Spinal cord (tissue), 10 donors: Measurements from ENCODE around the gene VIT. TPM values are rescaled to one million over a fixed set of nuclear protein-coding genes. Genes with fewer than 3 reads are reported as not detected.
A peak's percentile ranks its signal among the peaks of the same experiment; 100 is the strongest.

Source experiments
- DNase-seq, 6 donors: peaks; one replicate each; pipeline versions ENCODE4 v3.0.0 to v3.0.0-alpha.2; 2013 to 2015; ENCODE audit warnings: low spot score in 6 of 6, low read depth in 4 of 6
- H3K27ac ChIP-seq: one replicate; pipeline ENCODE4 v1.5.1; 2013; ENCODE audit warnings: low read depth, low read length, control low read depth
- H3K27me3 ChIP-seq: one replicate; pipeline ENCODE4 v1.6.1; 2013; ENCODE audit warnings: low read length; ENCODE audit not compliant: control insufficient read depth, insufficient read depth
- H3K36me3 ChIP-seq: one replicate; pipeline ENCODE4 v1.6.1; 2013; ENCODE audit warnings: low read length; ENCODE audit not compliant: control insufficient read depth, insufficient read depth
- H3K4me1 ChIP-seq: one replicate; pipeline ENCODE4 v1.6.1; 2013; ENCODE audit warnings: low read length; ENCODE audit not compliant: control insufficient read depth, insufficient read depth
- H3K4me3 ChIP-seq: one replicate; pipeline ENCODE4 v1.5.1; 2013; ENCODE audit warnings: low read depth, low read length, control low read depth
- H3K9me3 ChIP-seq: one replicate; pipeline ENCODE4 v1.6.1; 2013; ENCODE audit warnings: low read length; ENCODE audit not compliant: control insufficient read depth, insufficient read depth
- WGBS: methylation state at CpG from one replicate; pipeline ENCODE4 v1.1.5; 2013; ENCODE audit warnings: missing lambda C conversion rate; ENCODE audit not compliant: insufficient coverage; 5-methylcytosine and 5-hydroxymethylcytosine counted together
- polyA plus RNA-seq, 2 donors: library from polyadenylated mRNA; unstranded; fragments of 120-200 nt; gene quantifications; one replicate each; pipeline ENCODE4 v1.2.1, GENCODE V29; 2013; ENCODE audit not compliant: insufficient read length in 2 of 2
- total RNA-seq, 2 donors: library from RNA; depleted of rRNA in 1 of 2; stranded (reverse); fragments of 120-200 nt in 1 of 2; fragments of >200 nt in 1 of 2; gene quantifications; one replicate each; pipeline versions ENCODE4 v1.2.3 to v1.2.4, GENCODE V29; 2013 to 2014
- donor health status: healthy.

Gene VIT
- total and polyA plus RNA-seq, 4 donors = 1.3 to 3.8 (median 1.5) TPM; not detected in 1

DNA sequence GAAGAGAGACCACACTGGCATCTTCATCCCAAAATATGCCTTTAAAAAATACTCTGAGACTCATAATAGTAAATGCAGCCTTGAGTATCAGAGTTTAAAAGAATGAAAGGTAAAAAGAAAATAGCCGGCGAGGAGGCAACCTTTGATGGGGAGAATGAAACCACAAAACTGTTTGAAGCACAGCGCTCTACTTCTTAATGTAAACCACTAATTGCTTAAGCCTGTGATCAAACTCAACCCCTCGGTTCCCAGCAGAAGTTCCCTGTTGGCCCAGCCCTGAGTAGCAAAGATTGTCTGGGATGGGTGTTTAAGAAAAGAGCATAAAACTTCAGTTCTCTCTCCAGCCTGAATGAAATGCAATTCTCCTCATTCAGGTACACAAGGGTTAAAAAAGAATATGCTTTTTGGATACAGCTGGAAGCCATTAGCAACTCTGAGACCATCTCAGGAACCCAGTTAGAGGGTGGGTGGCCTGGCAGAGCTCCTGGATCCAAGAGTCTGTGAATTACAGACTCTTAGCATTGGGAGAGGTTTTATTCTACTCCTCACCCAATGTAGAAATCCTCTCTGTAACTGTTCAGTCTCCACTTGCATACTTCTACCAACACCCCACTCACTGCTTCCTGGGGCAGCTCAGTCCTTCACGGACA, 44.8 kb downstream of the VIT start:
- Histone ChIP-seq H3K9me3 (no peaks in the 10 kb centered on the region), H3K4me1 (no peaks in the 10 kb centered on the region), H3K36me3 (no peaks in the 10 kb centered on the region), H3K27ac (no peak overlapping the region), H3K27me3 (no peaks in the 10 kb centered on the region), H3K4me3 (no peak overlapping the region)
- 69% methylated on average over 1 of the region's 5 CpGs for WGBS
- DNase-seq = no peak

DNA sequence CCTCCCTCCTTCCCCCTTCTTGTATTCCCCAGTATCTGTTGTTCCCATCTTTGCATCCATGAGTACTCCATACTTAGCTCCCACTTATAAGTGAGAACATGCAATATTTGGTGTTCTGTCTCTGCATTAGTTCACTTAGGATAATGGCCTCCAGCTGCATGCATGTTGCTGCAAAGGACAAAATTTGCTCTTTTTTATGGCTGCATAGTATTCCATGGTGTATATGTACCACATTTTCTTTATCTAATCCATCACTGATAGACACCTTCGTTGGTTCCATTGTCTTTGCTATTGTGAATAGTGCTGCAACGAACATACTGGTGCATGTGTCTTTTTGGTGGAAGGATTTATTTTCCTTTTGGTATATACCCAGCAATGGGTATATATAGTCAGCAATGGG, 47.4 kb downstream of the VIT start:
- Histone ChIP-seq H3K9me3 (no peaks in the 10 kb centered on the region), H3K36me3 (no peaks in the 10 kb centered on the region), H3K27me3 (no peaks in the 10 kb centered on the region), H3K27ac (no peak overlapping the region), H3K4me1 (no peaks in the 10 kb centered on the region), H3K4me3 (no peak overlapping the region)
- no peak for DNase-seq
- WGBS = no CpG with 5 or more reads among the region's 2 CpGs

DNA sequence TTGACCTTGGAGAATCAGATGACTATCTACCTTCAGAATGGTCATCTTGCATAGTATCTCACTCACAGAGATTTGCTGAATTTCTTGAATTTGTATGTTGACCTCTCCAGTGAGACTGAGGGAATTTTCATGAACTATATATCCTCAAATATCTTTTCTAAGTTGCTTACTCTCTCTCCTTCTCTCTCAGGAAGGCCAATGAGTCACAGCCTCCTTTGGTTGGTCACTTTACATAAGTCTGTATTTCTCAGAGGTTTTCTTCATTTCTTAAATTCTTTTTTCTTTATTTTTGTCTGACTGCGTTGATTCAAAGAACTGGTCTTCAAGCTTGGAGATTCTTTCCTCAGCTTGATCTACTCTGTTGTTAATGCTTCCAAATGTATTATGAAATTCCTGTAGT, 51.7 kb downstream of the VIT start:
- WGBS = no CpG with 5 or more reads among the region's 1 CpG
- no peaks in the 10 kb centered on the region for H3K9me3 ChIP-seq
- DNase-seq = no peak
- H3K27ac ChIP-seq = no peak overlapping the region
- no peaks in the 10 kb centered on the region for H3K36me3 ChIP-seq
- no peaks in the 10 kb centered on the region for H3K4me1 ChIP-seq
- H3K4me3 ChIP-seq = no peak overlapping the region
- no peaks in the 10 kb centered on the region for H3K27me3 ChIP-seq

DNA sequence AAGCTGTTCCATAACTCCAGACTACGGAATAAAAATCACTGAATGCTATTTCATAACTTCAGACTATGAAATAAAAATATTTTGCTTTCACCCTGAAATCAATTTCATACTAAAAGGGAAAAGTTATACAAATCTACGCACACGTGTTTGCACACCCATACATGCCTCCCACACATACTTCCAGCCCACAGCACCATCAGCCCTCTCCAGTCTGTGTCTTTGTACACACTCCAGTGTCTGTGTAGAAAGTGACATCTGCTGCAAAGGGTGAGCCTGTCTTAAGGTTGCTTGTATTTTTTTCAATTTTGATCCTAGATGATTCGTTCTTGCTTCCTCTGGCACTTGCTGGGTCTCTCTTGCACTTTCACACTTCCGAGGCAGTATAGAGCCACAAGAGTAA, 53.6 kb downstream of the VIT start:
- no peaks in the 10 kb centered on the region for H3K4me1 ChIP-seq
- H3K4me3 ChIP-seq = no peak overlapping the region
- H3K27me3 ChIP-seq = no peaks in the 10 kb centered on the region
- no peaks in the 10 kb centered on the region for H3K9me3 ChIP-seq
- 100% methylated on average over 2 of the region's 5 CpGs for WGBS
- H3K27ac ChIP-seq = no peak overlapping the region
- no peaks in the 10 kb centered on the region for H3K36me3 ChIP-seq
- DNase-seq = no peak

DNA sequence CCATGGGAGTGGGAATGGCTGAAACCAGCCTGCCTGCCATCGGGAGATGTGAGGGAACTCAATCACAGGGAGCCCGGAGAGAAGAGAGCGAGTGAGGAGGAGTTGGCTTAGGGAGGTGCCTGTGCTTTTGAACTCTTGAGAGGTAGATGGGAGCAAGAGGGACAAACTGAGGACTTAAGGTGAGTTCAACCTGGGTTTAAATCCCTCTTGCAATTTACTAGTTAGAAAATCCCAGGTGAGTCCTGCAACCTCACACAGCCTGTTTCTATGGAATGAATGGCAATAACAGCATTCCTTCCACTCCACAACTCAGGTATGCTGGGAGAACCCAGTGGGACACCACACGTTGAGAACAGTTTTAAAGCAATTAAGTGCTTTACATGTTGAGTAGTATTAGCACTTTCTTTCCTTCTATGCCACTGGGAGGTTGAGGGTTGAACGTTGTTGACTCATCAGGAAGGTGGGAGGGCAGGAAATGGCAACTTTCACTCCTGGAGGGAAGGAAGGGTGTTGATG, 57.3 kb downstream of the VIT start:
- WGBS = 67% methylated on average over 3 of the region's 5 CpGs
- Histone ChIP-seq H3K4me3 (no peak overlapping the region), H3K4me1 (no peaks in the 10 kb centered on the region), H3K36me3 (no peaks in the 10 kb centered on the region), H3K27ac (no peak overlapping the region), H3K27me3 (no peaks in the 10 kb centered on the region), H3K9me3 (no peaks in the 10 kb centered on the region)
- no peak for DNase-seq

DNA sequence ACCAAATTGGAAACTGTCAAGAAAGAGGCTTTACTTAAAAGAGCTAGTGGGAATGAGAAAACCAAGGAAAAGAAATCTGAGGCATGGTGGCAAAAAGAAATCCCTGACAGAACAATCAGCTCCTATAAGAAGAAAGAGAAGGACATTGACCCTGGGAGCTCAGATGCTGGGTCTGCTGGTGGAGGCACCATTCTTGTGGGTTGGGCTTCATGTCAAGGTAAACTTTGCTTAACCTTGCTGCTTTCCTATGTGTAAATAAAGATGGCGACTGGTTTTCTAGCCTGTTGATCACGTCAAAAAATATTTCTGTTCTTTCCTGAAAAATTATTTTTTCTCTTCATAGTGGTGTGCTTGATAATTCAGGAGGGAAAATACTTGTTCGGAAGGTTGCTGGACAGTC, 58.1 kb downstream of the VIT start:
- no peaks in the 10 kb centered on the region for H3K27me3 ChIP-seq
- H3K36me3 ChIP-seq = no peaks in the 10 kb centered on the region
- WGBS = no CpG with 5 or more reads among the region's 3 CpGs
- no peak for DNase-seq
- no peak overlapping the region for H3K27ac ChIP-seq
- no peak overlapping the region for H3K4me3 ChIP-seq
- no peaks in the 10 kb centered on the region for H3K4me1 ChIP-seq
- no peaks in the 10 kb centered on the region for H3K9me3 ChIP-seq

DNA sequence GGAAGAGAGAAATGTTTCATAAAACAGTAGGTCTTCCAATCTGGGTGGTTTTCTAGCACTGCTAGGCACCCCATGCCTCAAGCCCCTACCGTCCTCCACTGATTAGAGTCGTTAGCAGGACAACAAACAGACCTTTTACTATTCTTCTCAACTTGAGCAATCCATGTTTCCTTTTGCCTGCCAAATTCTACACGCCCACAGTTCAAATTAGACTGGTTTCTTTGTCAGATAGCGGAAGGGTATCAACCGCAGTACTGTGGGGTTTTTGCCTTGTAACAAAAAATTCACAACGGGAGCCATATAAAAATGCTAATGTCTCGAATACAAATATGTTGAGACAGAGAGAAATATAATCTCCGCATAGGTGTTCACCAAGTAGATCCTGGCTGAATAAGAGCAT, 59.9 kb downstream of the VIT start:
- Histone ChIP-seq H3K36me3 (no peaks in the 10 kb centered on the region), H3K9me3 (no peaks in the 10 kb centered on the region), H3K27me3 (no peaks in the 10 kb centered on the region), H3K4me3 (no peak overlapping the region), H3K27ac (no peak overlapping the region), H3K4me1 (no peaks in the 10 kb centered on the region)
- WGBS = no CpG with 5 or more reads among the region's 8 CpGs
- DNase-seq = no peak

DNA sequence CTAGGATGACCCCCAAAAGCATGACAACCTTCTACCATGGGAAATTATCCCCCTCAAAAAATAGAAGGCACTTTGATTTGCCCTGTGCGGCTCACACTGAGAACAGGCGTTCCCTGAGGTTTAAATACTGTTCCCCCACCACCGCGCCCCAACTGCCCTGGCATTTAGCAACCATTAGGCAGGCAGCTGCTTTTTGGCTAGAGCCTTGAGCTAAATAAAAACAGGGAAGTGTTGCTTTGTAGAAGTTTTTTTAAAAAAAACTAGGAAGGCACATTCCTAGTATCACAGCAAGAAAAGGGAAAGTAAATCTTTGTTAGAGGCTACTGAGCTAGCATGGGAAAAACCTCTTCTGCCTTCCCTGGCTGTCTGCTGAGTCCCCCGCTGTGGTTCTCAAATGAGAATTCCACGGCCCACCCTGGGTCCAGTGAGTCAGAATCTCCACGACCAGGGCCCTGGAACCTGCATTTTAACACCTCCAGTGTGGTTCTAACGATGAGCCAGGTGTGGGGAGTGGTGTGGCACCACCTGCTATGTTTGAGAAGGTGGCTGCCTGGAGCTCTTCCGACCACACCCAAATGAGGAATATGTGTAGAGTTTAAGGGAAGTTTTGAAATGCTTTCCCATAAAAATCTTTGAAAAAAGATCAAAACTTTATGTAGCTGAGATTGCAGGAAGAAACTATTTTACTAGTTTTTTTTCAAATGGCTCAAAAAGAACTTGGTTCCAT, 66.4 kb downstream of the VIT start:
- H3K27ac ChIP-seq = no peak overlapping the region
- no peak for DNase-seq
- H3K36me3 ChIP-seq = no peaks in the 10 kb centered on the region
- peaks cover 3% of the 10 kb centered on the region for H3K4me1 ChIP-seq
- H3K27me3 ChIP-seq = no peaks in the 10 kb centered on the region
- no peak overlapping the region for H3K4me3 ChIP-seq
- 40% methylated on average over 3 of the region's 9 CpGs for WGBS
- no peaks in the 10 kb centered on the region for H3K9me3 ChIP-seq

DNA sequence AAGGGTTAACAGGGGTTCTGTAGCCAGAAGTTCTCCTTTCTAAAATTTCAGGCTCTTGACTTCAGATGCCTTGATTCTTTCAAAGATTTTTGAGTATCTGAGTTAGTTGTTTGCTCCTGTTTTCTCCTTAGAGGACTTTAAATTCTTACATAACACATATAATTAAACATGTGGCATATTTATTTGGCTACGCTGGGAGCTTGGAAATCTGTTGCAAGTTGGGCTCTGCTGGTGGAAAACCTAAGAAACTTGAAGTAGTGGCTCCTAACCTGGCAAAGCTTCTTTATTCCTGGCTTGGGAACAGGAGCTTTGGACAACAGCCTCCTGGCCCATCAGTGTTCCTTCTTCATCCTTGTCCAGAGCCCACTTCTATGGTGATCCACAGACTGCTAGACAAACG, 72.6 kb downstream of the VIT start:
- no peaks in the 10 kb centered on the region for H3K4me1 ChIP-seq
- no peaks in the 10 kb centered on the region for H3K9me3 ChIP-seq

More for the DNA sequence above, 72.6 kb downstream of the VIT start:
- Histone ChIP-seq H3K4me3 (no peak overlapping the region), H3K36me3 (no peaks in the 10 kb centered on the region), H3K27me3 (no peaks in the 10 kb centered on the region), H3K27ac (no peak overlapping the region)
- peak in 1 of 6 donors; percentile 15 for DNase-seq
- 81% methylated on average over 2 of the region's 2 CpGs for WGBS
